GM19372 (cell line): ENCODE results near the gene PRR33.

Source experiments
- ATAC-seq: cut with Tn5 transposase; IDR thresholded peaks from one replicate; pipeline ENCODE4 v1.9.1; 2021; ENCODE audit warnings: mild to moderate bottlenecking, low read depth, moderate library complexity; ENCODE audit not compliant: unreplicated experiment

The PRR33 gene

DNA sequence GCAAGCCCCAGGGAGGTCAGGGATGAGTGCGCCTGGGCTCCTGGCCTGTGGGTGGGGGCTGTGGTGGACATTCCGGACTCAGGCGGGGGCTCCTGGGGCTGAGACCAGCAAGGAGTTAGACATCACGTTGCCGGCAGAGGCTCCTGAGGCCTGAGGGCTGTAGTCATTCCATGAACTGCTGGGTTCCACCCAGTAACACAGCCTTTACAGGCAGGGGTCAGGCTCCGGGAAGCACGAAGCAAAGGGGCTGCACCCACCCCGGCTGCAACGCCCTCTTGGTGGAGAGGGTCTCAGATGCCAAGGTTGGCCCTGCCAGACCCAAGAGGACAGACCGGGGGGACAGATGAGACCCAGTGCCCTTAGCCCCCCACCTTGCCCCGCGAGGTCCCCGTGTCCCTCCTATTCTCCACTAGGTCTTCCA lies 36.8 kb upstream of the PRR33 start:
- no peak for ATAC-seq

DNA sequence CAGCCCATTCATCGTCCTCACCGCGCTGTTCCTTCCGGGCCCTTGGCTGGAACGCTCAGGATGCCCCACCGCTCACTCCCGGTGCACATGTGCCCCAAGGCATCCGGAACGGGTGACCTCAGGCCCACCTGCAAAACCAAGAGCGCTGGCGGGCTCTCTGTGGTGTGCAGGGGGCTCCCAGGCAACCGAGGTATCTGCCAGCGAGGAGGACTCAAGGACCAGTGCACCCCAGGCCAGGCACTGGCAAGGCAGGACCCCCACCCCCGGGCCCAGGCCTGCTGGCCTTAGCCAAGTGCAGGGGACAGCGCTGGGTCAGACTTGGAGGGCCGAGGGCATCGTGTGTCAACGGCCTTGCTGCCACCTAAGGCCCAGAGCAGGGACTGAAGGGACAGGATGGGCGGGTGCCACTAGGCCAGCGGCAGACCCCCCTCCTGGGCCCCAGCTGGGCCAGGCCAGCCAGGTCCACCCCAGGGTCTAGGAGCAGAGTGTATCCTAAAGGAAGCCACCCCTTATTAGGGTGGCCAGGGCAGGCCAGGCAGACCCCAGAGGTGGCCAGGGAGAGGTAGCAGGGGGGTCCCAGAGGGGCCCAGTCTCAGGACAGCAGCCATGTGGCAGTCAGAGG lies 36.3 kb upstream of the PRR33 start:
- no peak for ATAC-seq

DNA sequence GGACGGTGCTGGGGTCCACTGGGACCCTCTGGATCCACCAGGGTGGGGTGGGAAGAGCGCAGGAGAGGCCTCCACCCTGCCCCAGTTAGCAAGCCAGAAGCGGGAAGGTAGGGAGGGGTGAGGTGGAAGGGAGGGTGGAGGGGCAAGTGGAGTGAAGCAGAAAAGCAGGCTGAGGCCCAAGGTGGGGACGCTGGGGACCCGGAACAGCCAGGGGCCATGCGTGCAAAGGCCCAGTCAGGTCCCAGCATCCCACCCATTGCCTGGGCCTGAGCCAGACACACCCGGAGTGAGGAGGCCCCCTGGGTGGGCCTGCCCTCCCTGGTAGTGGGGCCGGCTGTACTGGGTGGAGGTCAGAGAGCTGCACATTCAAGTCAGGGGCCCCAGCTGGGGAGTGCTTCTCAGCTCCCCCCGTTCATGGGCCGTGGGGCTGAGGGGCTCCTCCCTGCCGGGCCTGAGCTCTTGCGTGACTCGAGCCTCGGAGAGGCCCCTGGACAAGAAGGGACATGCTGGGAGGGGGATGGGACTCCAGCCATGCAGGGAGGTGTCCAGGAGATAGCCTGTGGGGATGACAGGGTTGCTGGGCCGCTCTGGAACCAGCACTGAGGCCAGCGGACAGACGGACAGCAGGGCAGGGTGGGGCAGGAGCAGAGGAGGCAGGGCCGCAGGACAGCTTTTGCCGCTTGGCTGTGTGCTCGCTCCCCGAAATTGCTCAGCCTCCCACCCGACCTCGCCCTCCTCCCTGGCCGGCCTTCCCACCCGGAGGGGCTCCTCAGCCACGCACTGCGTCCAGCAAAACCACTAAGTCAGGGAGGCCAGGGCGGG lies 35.5 kb upstream of the PRR33 start:
- ATAC-seq = no peak

DNA sequence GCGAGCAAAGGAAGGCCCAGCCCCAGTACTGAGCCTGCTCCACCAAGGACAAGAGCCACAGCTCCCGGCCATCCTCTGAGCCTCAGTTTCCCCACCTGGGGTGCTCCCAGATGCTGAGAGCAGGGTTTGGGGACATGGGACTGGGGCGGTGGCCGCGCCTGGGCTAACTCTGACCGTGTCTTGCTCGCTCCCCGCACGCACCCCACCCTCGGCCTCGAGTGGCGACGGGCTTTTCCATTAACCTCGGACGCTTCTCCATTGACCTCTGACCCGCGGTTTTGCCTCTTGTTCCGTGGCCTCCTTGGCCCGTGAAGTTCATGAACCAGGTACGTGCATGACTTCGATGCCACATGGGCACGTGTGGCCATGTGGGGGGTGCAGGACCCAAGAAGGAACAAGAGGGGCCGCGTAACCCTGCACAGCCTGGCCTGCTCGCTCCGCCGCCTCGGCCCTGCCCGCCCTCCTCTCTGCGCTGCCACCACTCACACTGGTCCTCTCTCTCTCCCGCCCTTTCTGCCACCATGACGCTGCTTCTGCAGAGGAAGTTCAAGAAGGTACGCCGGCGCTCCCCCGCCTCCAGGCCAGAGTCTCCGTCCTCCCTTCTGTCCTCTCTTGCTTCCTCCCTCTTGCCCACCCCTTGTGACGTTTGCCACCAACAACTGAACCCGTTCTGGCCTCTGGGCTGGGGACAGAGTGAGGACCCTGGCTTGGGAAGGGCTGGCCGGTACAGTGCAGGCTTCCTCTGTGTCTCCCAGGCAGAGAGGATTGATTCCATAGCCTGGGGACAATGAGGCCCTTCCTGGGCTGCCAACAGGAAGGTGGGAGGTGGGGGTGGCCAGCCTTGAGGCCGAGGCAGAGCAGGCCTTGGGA lies 34.7 kb upstream of the PRR33 start:
- ATAC-seq = no peak

DNA sequence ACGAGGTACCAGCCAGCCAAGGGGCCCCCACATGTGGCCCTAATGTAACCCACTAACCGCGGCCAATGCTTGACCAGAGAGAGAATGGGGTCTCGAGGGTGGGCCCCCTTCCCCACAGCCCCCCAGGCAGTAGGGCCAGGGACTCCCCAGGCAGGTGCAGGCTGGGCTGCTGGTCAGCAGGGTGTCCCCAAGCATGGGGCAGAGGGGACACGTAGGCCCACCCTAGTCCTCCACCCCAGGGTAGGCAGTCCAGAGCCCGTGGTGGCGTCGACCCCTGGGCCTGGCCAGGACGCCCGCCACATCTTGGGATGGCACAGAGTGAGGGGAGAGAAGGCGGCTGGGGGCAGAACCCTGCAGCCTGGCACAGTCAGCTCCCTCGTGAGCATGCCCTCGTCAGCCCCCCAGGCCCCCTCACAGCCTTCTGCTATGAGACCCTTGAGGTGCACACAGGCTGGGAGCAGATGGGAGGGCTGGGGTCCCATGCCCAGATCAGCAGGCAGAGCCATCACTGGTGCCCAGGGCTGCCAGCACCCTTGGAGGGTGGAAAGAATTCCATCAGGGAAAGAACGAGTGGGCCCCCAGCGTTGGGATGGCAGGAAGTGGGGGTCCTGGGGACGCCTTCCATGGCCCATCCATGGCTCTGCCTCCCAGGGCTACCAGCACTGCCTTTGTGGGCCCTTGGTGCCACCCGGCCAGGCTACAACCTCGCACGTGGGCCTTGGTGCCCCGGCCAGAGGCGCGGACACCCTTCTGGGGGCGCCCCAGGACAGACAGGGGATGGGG lies 33.9 kb upstream of the PRR33 start:
- no peak for ATAC-seq

DNA sequence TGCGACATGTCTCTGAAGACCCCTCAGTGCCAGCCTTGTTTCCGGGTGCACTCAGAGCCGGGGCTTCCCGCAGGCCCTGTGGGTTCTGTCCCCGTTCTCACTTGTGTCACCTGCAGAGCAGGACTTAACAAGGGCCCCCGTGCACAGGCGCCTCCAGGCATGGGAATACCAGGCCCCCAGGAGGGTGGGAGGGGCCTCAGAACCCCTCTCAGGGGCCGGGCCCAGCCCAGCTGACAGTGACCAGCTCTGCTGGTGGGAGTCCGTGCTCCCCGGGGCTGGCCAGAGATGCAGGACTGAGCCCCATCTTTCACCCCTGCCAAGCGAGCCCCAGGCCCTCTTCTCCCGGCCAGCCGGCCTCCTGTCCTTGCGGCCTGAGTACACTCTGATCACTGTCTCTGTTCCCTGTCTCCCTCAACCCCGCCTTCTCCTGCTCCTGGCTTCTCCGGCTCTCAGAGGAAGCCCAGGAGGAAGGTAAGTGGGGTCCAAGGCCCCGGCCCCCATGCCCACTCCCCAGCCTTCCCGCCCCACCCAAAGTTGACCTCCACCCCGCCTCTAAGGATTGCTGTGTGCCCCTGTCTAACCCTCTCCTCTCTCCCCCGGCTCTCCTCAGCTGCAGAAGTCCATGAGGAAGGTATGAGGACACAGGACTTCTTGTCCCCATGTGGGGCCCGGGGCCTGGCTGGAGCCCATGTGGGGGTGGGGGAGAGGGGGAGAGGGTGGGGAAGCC lies 33.1 kb upstream of the PRR33 start:
- ATAC-seq = no peak

GRCh38 chr11:1924181-1924580 lies 32.5 kb upstream of the PRR33 start:
- no peak for ATAC-seq

DNA sequence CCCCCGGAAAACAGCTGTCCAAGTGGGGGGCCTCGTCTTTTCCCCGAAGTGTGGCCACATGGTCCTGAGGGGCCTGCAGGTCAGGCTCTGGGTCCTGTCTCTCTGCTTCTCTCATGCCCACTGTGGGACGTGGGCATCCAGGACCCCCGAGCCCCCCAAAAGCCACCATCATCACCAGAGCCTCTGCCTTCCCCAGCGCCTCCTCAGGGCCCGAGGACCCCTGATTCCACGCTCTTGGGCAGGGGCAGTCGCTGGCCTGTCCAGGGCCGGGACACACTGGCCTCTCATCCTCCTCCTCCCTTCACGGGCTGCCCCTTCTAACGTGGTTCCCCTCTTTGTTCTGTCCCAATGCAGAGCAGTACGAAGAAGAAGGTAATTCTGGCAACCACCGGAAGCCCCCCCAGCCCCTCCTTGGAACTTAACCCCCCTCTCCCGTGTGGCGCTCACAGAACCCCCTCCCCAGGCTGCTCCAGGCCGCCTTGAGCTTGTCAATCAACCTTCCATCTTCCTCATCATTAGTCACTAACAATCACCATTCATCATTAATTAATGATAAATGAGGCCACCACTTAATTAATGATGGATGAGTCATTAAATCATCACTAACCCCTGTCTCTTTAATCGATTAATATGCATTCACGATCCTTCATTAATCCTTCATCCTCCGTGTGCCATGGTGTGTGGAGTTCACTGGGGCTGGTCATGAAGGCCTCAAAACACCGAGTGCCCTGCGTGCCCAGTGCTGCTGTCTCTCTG lies 31.7 kb upstream of the PRR33 start:
- no peak for ATAC-seq

DNA sequence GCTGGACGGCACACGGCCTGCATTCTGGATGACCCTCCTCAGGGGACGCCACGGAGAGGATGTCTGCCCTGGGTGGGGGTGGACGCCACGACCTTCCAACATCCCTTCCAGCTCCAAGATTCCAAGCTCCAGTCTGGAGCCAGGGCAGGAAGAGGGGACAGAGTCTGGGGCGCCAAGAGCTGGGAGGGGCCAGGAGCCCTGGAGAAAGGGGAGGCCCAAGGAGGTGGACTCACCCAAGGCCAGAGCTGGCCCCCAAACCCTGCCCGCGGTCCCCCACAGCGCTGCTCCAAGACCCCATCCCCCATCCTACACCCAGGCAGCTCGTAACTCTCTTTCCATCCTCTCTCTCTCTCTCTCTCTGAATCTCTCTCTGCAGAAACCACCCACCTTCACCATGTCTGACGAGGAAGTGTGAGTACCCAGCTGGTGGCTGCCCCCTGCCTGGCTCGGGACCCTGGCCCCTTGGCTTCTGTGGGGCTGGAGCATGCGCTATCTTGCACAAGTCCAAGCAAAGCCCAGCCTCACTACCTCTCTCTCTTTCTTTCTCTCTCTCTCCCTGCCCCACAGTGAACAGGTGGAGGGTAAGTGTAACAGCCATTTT lies 30.9 kb upstream of the PRR33 start:
- no peak for ATAC-seq

GRCh38 chr11:1921574-1922141 lies 30.0 kb upstream of the PRR33 start:
- no peak for ATAC-seq

GRCh38 chr11:1920909-1921573 lies 29.3 kb upstream of the PRR33 start:
- ATAC-seq = no peak

GRCh38 chr11:1920128-1920908 lies 28.6 kb upstream of the PRR33 start:
- no peak for ATAC-seq

DNA sequence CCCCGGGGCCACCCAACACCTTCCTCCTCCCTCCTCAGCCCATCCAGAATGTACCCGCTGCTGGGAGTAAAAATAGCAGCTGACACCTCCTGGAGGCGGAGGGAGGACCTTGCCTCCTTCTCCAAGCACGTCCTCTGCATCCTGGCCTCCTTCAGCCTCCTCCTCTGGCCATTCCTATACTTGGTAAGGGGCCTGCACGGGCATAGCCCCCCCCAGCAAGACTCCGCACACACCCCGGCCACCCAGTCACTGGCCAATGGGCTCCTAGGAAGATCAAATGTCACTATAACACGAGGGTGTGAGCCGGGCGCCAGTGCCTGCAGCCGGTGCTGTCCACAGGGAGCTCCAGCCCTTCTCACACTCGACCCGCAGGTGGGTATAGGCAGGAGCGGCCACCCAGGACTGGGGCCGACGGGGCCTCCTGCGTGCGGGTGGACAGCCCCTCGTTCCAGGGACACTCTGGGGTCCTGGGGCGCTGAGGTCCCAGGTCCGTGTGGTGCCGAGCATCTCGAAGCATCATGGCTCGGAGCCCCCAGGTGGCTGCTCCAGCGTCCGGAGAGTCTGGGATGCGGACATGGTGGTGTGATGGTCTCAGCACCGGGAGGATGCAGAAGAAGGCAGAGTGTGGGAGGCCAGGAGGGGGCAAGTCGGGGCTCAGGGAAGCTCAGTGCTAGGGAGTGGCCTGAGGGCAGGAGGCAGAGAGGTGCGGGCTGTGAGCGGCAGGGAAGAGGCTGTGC lies 27.9 kb upstream of the PRR33 start, which contains the start of gene TNNT3:
Gene TNNT3, plus strand, starts transcription at position 313 of the 737 bp plus-strand sequence. CDS start 3,172 bp downstream, outside the sequence.
- no peak for ATAC-seq

DNA sequence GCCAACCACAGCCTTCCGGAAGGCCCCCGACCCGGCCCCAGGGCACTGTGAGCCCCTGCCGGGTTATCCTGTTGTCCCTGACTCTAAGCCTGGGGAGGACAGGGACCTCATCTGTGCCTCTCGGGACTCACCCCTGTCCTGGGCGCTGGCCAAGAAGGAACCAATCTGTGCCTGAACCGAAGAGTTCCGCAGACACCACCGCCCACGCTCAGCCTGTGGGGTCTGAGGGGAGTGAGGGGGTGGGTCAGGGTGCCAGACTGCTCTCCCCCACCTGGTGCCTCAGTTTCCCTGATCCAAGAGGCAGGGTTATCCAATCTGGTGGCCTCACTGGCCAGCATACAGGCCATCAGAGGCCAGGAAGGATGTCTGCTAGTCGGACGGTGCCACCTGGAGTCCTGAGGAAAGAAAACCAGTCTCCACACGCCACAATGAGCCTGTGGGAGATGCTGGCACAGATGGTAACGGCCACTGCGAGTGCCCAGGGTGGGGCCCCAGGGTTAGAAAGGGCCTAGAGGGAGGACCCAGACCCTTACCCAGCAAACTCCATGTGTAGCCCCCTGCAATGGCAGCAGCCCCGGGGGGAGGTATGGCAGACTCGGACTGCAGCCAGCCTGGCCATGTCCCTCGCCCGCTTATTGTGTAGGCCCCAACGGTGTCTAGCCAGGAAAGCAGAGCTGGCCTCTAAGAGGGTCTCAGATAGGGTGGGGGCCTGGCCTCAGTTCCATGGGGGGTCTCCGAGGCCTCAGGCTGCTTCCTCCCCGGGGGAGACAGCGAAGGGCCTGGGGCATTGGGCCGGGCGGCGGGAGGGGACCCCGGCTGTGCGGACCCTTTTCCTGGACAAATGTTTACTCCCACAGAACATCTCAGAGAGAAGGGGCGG lies 27.0 kb upstream of the PRR33 start:
- ATAC-seq = no peak
